SU-DHL-6 (cell line): ENCODE data around the gene ADAMTS15.

Experiments
- H2AFZ ChIP-seq: fragments of 200-600 bp; sonication (generic); 2 replicates; pipeline ENCODE4 v1.6.1; 2014; ENCODE audit warnings: low read depth, mild to moderate bottlenecking, moderate library complexity, mixed read lengths, antibody characterized with exemption, low read length; ENCODE audit not compliant: severe bottlenecking
- H3F3A ChIP-seq: fragments of 200-600 bp; shearing (Covaris generic); 2 replicates; pipeline ENCODE4 v1.6.0; 2016; ENCODE audit warnings: antibody characterized with exemption, mild to moderate bottlenecking; ENCODE audit not compliant: insufficient read depth
- H3K27ac ChIP-seq: fragments of 200-600 bp; sonication (generic); 2 replicates; pipeline ENCODE4 v1.5.1; 2016; ENCODE audit warnings: low read depth, mild to moderate bottlenecking, low read length, moderate library complexity, mixed read lengths
- H3K27me3 ChIP-seq: fragments of 200-600 bp; sonication (generic), shearing (Covaris generic); 2 replicates; pipeline ENCODE4 v1.6.0; 2014; ENCODE audit warnings: mild to moderate bottlenecking, low read length
- H3K36me3 ChIP-seq: fragments of 200-600 bp; sonication (generic); 2 replicates; pipeline ENCODE4 v1.6.1; 2014; ENCODE audit warnings: mild to moderate bottlenecking, low read length, mixed read lengths
- H3K4me2 ChIP-seq: fragments of 300-600, 200-600 bp; shearing (Covaris generic), sonication (generic); 2 replicates; pipeline ENCODE4 v1.6.0; 2014; ENCODE audit warnings: low read length, low read depth, mild to moderate bottlenecking; ENCODE audit not compliant: poor library complexity, severe bottlenecking
- H3K4me3 ChIP-seq: fragments of 200-600 bp; sonication (generic); 2 replicates; pipeline ENCODE4 v1.5.1; 2014; ENCODE audit warnings: antibody characterized with exemption, low read length, mild to moderate bottlenecking, mixed read lengths; ENCODE audit not compliant: insufficient read depth, poor library complexity, severe bottlenecking
- H3K79me2 ChIP-seq: fragments of 200-600 bp; sonication (generic); 2 replicates; pipeline ENCODE4 v1.6.1; 2014; ENCODE audit warnings: mild to moderate bottlenecking, low read length, moderate library complexity; ENCODE audit not compliant: insufficient read depth
- H3K9ac ChIP-seq: fragments of 200-600 bp; sonication (generic); 2 replicates; pipeline ENCODE4 v1.7.0; 2014; ENCODE audit warnings: mild to moderate bottlenecking, low read length
- H3K9me2 ChIP-seq: fragments of 200-600 bp; sonication (generic); replicated peaks from 2 replicates; pipeline ENCODE4 v1.6.1; 2014; ENCODE audit warnings: low read length; ENCODE audit not compliant: insufficient read depth
- H3K9me3 ChIP-seq: fragments of 200-600 bp; sonication (generic); 2 replicates; pipeline ENCODE4 v1.6.1; 2014; ENCODE audit warnings: low read length, mixed read lengths; ENCODE audit not compliant: insufficient read depth
- H4K20me1 ChIP-seq: fragments of 200-600 bp; sonication (generic); 2 replicates; pipeline ENCODE4 v1.6.1; 2014; ENCODE audit warnings: low read depth, mild to moderate bottlenecking, antibody characterized with exemption, low read length, moderate library complexity, mixed read lengths
- EZH2phosphoT487 ChIP-seq: fragments of 200-600 bp; sonication (generic), shearing (Covaris generic); conservative IDR thresholded peaks from 2 replicates; pipeline ENCODE4 v1.6.1; 2018; ENCODE audit warnings: mild to moderate bottlenecking, antibody characterized with exemption, low read length, moderate library complexity, mixed read lengths
- TF ChIP-seq, protein P1 (sequence below): fragments of 200-600 bp; sonication (generic); IDR thresholded peaks from one replicate; pipeline ENCODE4 v1.5.1; 2017; ENCODE audit warnings: antibody characterized with exemption, mild to moderate bottlenecking, low read length, moderate library complexity; ENCODE audit not compliant: insufficient read depth, poor library complexity, severe bottlenecking

The ADAMTS15 gene

GRCh38 chr11:130467116-130467900 is 18.9 kb downstream of the ADAMTS15 start:
- no peaks in the 10 kb centered on the region for H3K27me3 ChIP-seq
- H3K79me2 ChIP-seq, result no peaks in the 10 kb centered on the region
- H3K4me3 ChIP-seq, result no peak overlapping the region
- no peak overlapping the region for H3K27ac ChIP-seq
- H3K9ac ChIP-seq, result no peak overlapping the region
- H4K20me1 ChIP-seq, result no peaks in the 10 kb centered on the region
- H2AFZ ChIP-seq, result no peak overlapping the region
- H3K9me2 ChIP-seq, result no peaks in the 10 kb centered on the region
- H3K9me3 ChIP-seq, result no peaks in the 10 kb centered on the region
- no peak overlapping the region for H3K4me2 ChIP-seq
- H3F3A ChIP-seq, result no peaks in the 10 kb centered on the region
- H3K36me3 ChIP-seq, result no peaks in the 10 kb centered on the region
- TF ChIP-seq, protein P1, sequence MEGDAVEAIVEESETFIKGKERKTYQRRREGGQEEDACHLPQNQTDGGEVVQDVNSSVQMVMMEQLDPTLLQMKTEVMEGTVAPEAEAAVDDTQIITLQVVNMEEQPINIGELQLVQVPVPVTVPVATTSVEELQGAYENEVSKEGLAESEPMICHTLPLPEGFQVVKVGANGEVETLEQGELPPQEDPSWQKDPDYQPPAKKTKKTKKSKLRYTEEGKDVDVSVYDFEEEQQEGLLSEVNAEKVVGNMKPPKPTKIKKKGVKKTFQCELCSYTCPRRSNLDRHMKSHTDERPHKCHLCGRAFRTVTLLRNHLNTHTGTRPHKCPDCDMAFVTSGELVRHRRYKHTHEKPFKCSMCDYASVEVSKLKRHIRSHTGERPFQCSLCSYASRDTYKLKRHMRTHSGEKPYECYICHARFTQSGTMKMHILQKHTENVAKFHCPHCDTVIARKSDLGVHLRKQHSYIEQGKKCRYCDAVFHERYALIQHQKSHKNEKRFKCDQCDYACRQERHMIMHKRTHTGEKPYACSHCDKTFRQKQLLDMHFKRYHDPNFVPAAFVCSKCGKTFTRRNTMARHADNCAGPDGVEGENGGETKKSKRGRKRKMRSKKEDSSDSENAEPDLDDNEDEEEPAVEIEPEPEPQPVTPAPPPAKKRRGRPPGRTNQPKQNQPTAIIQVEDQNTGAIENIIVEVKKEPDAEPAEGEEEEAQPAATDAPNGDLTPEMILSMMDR, result no peak
- no peak for TF ChIP-seq EZH2phosphoT487

DNA sequence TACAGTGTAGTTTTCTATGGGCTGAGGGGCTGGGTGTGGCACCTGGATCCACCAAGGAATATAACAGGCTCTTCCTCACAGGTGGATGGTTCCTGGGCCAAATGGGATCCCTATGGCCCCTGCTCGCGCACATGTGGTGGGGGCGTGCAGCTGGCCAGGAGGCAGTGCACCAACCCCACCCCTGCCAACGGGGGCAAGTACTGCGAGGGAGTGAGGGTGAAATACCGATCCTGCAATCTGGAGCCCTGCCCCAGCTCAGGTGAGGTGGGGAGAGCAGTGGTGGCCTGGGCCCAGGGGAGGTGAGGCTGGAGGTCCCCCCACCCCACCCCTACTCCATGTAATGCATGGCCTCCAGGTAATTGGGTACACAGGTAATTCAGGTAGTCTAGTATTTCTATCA is 20.7 kb downstream of the ADAMTS15 start:
- H3K9ac ChIP-seq, result no peak overlapping the region
- no peak overlapping the region for H2AFZ ChIP-seq
- H3K4me2 ChIP-seq, result no peak overlapping the region
- H3K27ac ChIP-seq, result no peak overlapping the region
- H3K9me2 ChIP-seq, result no peaks in the 10 kb centered on the region
- no peaks in the 10 kb centered on the region for H3K36me3 ChIP-seq
- no peak overlapping the region for H3K4me3 ChIP-seq
- no peaks in the 10 kb centered on the region for H3K27me3 ChIP-seq
- H3K9me3 ChIP-seq, result no peaks in the 10 kb centered on the region
- no peaks in the 10 kb centered on the region for H4K20me1 ChIP-seq
- no peaks in the 10 kb centered on the region for H3K79me2 ChIP-seq
- no peaks in the 10 kb centered on the region for H3F3A ChIP-seq
- TF ChIP-seq, protein P1, result no peak
- TF ChIP-seq EZH2phosphoT487, result no peak

DNA sequence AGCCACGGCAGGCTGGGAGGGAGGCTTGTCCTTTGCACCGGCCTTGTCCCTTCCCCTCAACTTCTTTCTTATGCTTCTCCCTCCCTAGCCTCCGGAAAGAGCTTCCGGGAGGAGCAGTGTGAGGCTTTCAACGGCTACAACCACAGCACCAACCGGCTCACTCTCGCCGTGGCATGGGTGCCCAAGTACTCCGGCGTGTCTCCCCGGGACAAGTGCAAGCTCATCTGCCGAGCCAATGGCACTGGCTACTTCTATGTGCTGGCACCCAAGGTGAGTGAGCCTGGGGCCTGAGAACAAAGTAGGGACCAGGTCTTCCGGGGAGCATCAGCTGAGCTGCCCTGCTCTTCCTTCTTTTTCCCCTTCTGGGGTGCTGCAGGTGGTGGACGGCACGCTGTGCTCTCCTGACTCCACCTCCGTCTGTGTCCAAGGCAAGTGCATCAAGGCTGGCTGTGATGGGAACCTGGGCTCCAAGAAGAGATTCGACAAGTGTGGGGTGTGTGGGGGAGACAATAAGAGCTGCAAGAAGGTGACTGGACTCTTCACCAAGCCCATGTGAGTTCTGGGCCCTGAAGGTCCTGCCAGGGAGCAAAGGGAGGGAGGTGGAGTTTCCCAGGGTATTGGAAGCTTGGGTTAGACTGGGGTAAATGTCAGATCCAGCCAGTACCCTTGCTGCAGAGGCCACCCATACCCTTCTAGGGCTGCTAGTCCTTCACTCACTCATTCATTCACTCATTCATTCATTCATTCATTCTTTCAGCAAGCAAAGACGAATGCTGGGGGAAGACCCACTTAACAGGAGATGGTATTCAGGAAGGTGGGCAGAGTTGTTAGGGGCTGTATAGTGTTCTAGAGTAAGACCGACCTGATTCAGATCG is 22.6 kb downstream of the ADAMTS15 start:
- TF ChIP-seq, protein P1, result no peak
- TF ChIP-seq EZH2phosphoT487, result no peak
- Histone ChIP-seq H3K9ac (no peak overlapping the region), H3K9me2 (no peaks in the 10 kb centered on the region), H4K20me1 (no peaks in the 10 kb centered on the region), H3K4me3 (no peak overlapping the region), H3K36me3 (no peaks in the 10 kb centered on the region), H2AFZ (no peak overlapping the region), H3K9me3 (no peaks in the 10 kb centered on the region), H3F3A (no peaks in the 10 kb centered on the region), H3K4me2 (no peak overlapping the region), H3K27ac (no peak overlapping the region), H3K27me3 (no peaks in the 10 kb centered on the region), H3K79me2 (no peaks in the 10 kb centered on the region)
